ENCODE results near the gene MACROD1. TPM values are rescaled to one million over a fixed set of nuclear protein-coding genes. Genes with fewer than 3 reads are reported as not detected.

Gene MACROD1
- total and polyA plus RNA-seq, 2 donors = 9.8 to 25.1 TPM

- H3K36me3 ChIP-seq (ENCODE audit: insufficient read depth) = no peaks in the 10 kb centered on the region
- no peak overlapping the region for H3K4me3 ChIP-seq (ENCODE audit: low read depth, low read length)
- no peak overlapping the region for H3K27ac ChIP-seq (ENCODE audit: low read depth)
- no peak for DNase-seq (ENCODE audit: extremely low spot score)
- WGBS = 90% methylated on average over 13 of the region's 13 CpGs
- no peaks in the 10 kb centered on the region for H3K4me1 ChIP-seq (ENCODE audit: insufficient read depth)
These were observed 69.1 kb downstream of the MACROD1 start for GRCh38 chr11:64096835-64097234.

- Histone ChIP-seq H3K4me3 (ENCODE audit: low read depth, low read length) (no peak overlapping the region), H3K27ac (ENCODE audit: low read depth) (no peak overlapping the region), H3K36me3 (ENCODE audit: insufficient read depth) (no peaks in the 10 kb centered on the region), H3K4me1 (ENCODE audit: insufficient read depth) (no peaks in the 10 kb centered on the region)
- no peak for DNase-seq (ENCODE audit: extremely low spot score)
- 79% methylated on average over 14 of the region's 14 CpGs for WGBS
These were observed 70.0 kb downstream of the MACROD1 start for GRCh38 chr11:64095949-64096348.

GRCh38 chr11:64095273-64095817, 70.6 kb downstream of the MACROD1 start:
- 61% methylated on average over 10 of the region's 10 CpGs for WGBS
- no peak for DNase-seq (ENCODE audit: extremely low spot score)
- no peak overlapping the region for H3K27ac ChIP-seq (ENCODE audit: low read depth)
- no peaks in the 10 kb centered on the region for H3K36me3 ChIP-seq (ENCODE audit: insufficient read depth)
- H3K4me3 ChIP-seq (ENCODE audit: low read depth, low read length) = no peak overlapping the region
- H3K4me1 ChIP-seq (ENCODE audit: insufficient read depth) = no peaks in the 10 kb centered on the region

- no peaks in the 10 kb centered on the region for H3K36me3 ChIP-seq (ENCODE audit: insufficient read depth)
- H3K4me1 ChIP-seq (ENCODE audit: insufficient read depth) = no peaks in the 10 kb centered on the region
- H3K4me3 ChIP-seq (ENCODE audit: low read depth, low read length) = no peak overlapping the region
- no peak overlapping the region for H3K27ac ChIP-seq (ENCODE audit: low read depth)
- 66% methylated on average over 20 of the region's 20 CpGs for WGBS
- no peak for DNase-seq (ENCODE audit: extremely low spot score)
These were observed 71.3 kb downstream of the MACROD1 start for GRCh38 chr11:64094463-64095260.

- no peak for DNase-seq (ENCODE audit: extremely low spot score)
- Histone ChIP-seq H3K27ac (ENCODE audit: low read depth) (no peak overlapping the region), H3K36me3 (ENCODE audit: insufficient read depth) (no peaks in the 10 kb centered on the region), H3K4me1 (ENCODE audit: insufficient read depth) (no peaks in the 10 kb centered on the region), H3K4me3 (ENCODE audit: low read depth, low read length) (no peak overlapping the region)
- 92% methylated on average over 13 of the region's 13 CpGs for WGBS
These were observed 72.5 kb downstream of the MACROD1 start for GRCh38 chr11:64093233-64094039.

GRCh38 chr11:64092761-64093136, 73.2 kb downstream of the MACROD1 start:
- Histone ChIP-seq H3K36me3 (ENCODE audit: insufficient read depth) (no peaks in the 10 kb centered on the region), H3K27ac (ENCODE audit: low read depth) (no peak overlapping the region)
- WGBS = 88% methylated on average over 8 of the region's 8 CpGs

GRCh38 chr11:64092111-64092760, 73.7 kb downstream of the MACROD1 start:
- no peak for DNase-seq (ENCODE audit: extremely low spot score)
- 85% methylated on average over 15 of the region's 15 CpGs for WGBS
- no peaks in the 10 kb centered on the region for H3K36me3 ChIP-seq (ENCODE audit: insufficient read depth)
- H3K4me1 ChIP-seq (ENCODE audit: insufficient read depth) = no peaks in the 10 kb centered on the region
- H3K4me3 ChIP-seq (ENCODE audit: low read depth, low read length) = no peak overlapping the region
- no peak overlapping the region for H3K27ac ChIP-seq (ENCODE audit: low read depth)

More at GRCh38 chr11:64092761-64093136, 73.2 kb downstream of the MACROD1 start:
- H3K4me1 ChIP-seq (ENCODE audit: insufficient read depth) = no peaks in the 10 kb centered on the region
- H3K4me3 ChIP-seq (ENCODE audit: low read depth, low read length) = no peak overlapping the region
- DNase-seq (ENCODE audit: extremely low spot score) = no peak

GRCh38 chr11:64090806-64091516, 75.0 kb downstream of the MACROD1 start:
- no peaks in the 10 kb centered on the region for H3K36me3 ChIP-seq (ENCODE audit: insufficient read depth)
- no peaks in the 10 kb centered on the region for H3K4me1 ChIP-seq (ENCODE audit: insufficient read depth)
- H3K27ac ChIP-seq (ENCODE audit: low read depth) = no peak overlapping the region
- no peak for DNase-seq (ENCODE audit: extremely low spot score)
- no peak overlapping the region for H3K4me3 ChIP-seq (ENCODE audit: low read depth, low read length)
- WGBS = 78% methylated on average over 11 of the region's 11 CpGs

GRCh38 chr11:64089915-64090805, 75.8 kb downstream of the MACROD1 start:
- WGBS = 86% methylated on average over 28 of the region's 28 CpGs
- Histone ChIP-seq H3K27ac (ENCODE audit: low read depth) (no peak overlapping the region), H3K4me3 (ENCODE audit: low read depth, low read length) (no peak overlapping the region), H3K4me1 (ENCODE audit: insufficient read depth) (no peaks in the 10 kb centered on the region), H3K36me3 (ENCODE audit: insufficient read depth) (no peaks in the 10 kb centered on the region)
- DNase-seq (ENCODE audit: extremely low spot score) = no peak

GRCh38 chr11:64089493-64089892, 76.4 kb downstream of the MACROD1 start:
- Histone ChIP-seq H3K36me3 (ENCODE audit: insufficient read depth) (no peaks in the 10 kb centered on the region), H3K4me1 (ENCODE audit: insufficient read depth) (no peaks in the 10 kb centered on the region), H3K27ac (ENCODE audit: low read depth) (no peak overlapping the region), H3K4me3 (ENCODE audit: low read depth, low read length) (no peak overlapping the region)
- DNase-seq (ENCODE audit: extremely low spot score) = no peak
- WGBS = 90% methylated on average over 7 of the region's 7 CpGs

GRCh38 chr11:64089027-64089360, 76.9 kb downstream of the MACROD1 start:
- WGBS = 91% methylated on average over 15 of the region's 15 CpGs
- Histone ChIP-seq H3K4me1 (ENCODE audit: insufficient read depth) (no peaks in the 10 kb centered on the region), H3K4me3 (ENCODE audit: low read depth, low read length) (no peak overlapping the region), H3K36me3 (ENCODE audit: insufficient read depth) (no peaks in the 10 kb centered on the region), H3K27ac (ENCODE audit: low read depth) (no peak overlapping the region)
- DNase-seq (ENCODE audit: extremely low spot score) = no peak

- WGBS = 86% methylated on average over 26 of the region's 26 CpGs
- no peaks in the 10 kb centered on the region for H3K36me3 ChIP-seq (ENCODE audit: insufficient read depth)
- no peak overlapping the region for H3K27ac ChIP-seq (ENCODE audit: low read depth)
- H3K4me1 ChIP-seq (ENCODE audit: insufficient read depth) = no peaks in the 10 kb centered on the region
- H3K4me3 ChIP-seq (ENCODE audit: low read depth, low read length) = no peak overlapping the region
- DNase-seq (ENCODE audit: extremely low spot score) = no peak
These were observed 77.5 kb downstream of the MACROD1 start for GRCh38 chr11:64088162-64089026.

Data from urinary bladder (tissue), 4 donors.